Middle frontal gyrus (tissue), 1 donor: Measurements from ENCODE around the gene IFIH1.
A peak's percentile ranks its signal among the peaks of the same experiment; 100 is the strongest.

Experiments used
- DNase-seq: peaks from one replicate; pipeline ENCODE4 v3.0.0-alpha.2; 2015; ENCODE audit warnings: low spot score; ENCODE audit errors: extremely low spot score

IFIH1 gene

GRCh38 chr2:162318328-162319180 lies at the start of gene IFIH1:
IFIH1 (minus strand) TSS chr2:162318684; CDS start chr2:162318307, 377 bp downstream.
- DNase-seq, result peak; percentile 57

GRCh38 chr2:162365392-162365791 lies 46.9 kb upstream of the IFIH1 start:
- no peak for DNase-seq

GRCh38 chr2:162344617-162344950 lies 26.1 kb upstream of the IFIH1 start:
- DNase-seq, result no peak

DNA sequence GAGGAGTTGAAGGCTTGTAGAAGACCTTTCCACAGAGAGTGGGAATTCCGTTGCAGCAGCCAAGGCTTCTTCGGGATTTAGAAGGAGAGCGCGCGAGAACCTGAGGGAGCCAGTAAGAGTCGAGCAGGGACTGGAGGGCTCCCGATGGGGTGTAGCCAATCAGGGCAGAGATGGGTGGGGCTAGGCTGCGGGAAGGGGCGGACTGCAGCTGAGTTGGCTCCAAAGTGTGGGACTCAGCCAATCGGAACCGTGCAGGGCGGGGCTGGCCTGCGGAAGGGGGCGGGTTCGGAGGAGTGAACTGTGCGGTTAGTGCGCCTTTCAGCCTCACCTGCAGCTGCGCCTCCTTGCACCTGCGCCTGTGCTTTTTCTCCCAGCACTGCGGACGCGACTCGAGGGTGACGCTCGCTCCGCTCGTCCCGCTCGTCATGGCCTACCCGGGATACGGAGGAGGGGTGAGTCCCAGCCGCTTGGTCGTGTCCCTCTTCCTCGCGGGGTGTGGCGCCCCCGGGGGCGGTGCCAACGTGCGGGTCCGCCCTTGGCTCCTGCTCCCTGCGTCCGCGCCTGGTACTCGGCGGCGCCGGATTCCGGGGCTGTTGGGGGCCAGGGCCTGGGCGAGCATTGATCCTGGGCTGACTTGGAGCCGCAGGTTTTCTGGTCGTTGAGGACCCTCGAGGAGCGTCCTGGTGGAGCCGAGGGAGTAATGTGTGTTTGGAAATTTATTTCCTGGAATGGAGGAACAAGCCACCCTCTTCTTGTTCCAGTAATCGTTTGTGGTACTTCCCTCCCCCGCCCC lies 25.5 kb upstream of the IFIH1 start, which contains the start of gene GCA:
TSS of gene GCA (plus strand) at position 309 of the 793 bp plus-strand sequence. CDS start at position 426, 117 bp downstream.
- DNase-seq, result peak; percentile 94

- DNase-seq, result no peak
These were observed 25.0 kb upstream of the IFIH1 start for GRCh38 chr2:162343492-162343823.

DNA sequence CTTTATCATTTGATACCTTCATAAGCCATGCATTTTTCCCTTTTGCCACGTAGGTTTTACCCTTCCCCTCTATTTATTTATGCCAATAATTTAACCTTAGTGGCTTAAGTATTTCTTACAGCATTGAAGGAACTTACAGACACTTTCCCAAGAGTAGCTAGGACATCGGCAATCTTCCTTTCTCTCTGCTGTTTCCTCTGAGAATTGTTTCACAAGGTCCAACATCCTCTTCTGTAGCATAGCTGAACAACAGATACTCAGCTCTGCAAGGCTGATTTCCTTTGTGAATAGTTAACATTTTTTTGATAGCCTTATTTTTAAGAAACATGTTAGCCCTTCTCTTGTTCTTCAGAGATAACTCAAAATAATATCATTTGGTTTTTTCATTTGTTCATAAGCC lies 24.4 kb upstream of the IFIH1 start:
- DNase-seq, result no peak

GRCh38 chr2:162342321-162342720 lies 23.8 kb upstream of the IFIH1 start:
- DNase-seq, result no peak

- no peak for DNase-seq
These were observed 22.3 kb upstream of the IFIH1 start for GRCh38 chr2:162340822-162341221.

- DNase-seq, result no peak
These were observed 19.4 kb upstream of the IFIH1 start for GRCh38 chr2:162337868-162338267.

GRCh38 chr2:162333968-162334367 lies 15.5 kb upstream of the IFIH1 start:
- no peak for DNase-seq

GRCh38 chr2:162330881-162331280 lies 12.4 kb upstream of the IFIH1 start:
- DNase-seq, result no peak

DNA sequence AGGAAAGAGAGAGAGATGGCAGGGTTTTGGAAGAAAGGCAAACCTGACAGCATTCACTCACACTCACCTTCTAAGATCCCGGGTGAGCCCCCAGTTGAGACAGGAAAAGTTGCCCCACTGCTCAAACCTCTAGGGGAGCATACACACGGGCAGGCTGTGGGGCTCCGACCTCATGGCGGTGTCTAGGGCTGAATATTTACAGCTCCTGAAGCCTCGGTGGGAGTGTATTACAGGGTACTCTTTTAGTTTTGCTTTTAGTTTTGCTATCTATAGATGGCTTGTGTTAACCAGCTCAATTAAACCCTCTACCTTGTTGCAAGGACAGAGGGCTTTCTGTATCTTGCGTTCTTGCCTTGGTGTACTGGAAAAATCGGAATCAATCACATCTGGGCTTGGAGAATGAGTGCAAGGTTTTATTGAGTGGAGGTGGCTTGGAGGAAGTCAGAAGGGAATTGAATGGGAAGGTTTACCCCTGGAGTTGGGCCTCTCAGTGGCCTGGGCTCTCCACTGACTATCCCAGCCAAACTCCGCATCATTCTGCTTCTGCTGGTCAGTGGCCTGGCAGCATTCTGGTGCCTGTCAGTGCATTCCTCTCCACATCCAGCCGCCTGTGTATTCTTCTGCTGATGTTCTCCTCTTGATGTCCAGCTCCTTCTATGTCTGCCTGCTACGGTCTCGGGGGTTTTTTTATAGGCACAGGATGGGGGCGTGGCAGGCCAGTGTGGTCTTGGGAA lies 10.1 kb upstream of the IFIH1 start:
- no peak for DNase-seq

GRCh38 chr2:162327806-162328205 lies 9.3 kb upstream of the IFIH1 start:
- DNase-seq, result no peak

DNA sequence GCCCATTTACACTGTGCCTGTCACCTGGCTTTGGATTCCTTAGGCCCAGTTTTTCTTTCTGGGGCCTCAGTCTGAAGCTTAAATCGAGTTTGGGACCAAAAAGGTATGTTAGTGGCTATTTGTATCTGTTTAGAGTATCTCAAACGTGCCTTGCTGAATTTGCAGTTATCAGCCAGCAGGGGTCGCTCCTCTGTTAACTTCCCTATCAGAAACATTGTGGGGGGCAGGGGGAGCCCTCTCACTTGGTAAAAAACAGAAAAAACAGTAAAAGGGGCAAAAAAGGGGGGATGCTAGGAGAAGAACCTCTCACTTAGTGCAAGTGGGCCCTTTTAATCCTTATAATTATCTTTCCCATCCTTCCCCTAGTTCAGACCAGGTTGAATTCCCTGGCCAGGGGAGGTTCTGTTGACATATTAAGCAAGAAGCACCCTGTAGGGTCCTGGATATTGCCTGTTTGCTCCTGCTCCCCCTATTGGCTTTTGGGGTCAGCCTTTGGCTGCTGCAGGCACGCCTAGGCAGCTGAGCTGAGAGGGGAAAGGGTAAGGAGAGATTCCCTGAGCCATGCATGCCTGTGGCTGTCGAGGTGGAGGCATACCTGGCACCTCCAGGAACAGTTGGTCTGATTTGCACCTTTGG lies 8.8 kb upstream of the IFIH1 start:
- no peak for DNase-seq

DNA sequence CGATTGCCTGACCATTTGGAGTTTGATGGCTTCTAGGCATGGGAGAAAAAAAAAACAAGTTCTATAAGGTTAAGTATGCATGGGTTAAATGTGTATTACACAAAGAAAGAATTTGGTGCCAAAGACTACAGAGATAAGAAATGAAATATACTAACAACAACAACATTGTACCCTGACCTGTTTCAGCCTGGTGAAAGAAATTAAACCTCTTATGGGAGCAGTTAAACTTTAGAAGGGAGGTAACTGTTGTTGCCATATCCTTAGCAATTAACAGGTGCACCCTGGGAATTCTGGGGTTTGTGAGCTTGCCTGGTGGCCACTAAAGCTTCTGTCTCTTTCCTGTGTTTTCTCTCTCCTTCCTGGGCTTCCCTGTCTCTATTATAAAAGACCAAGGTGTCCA lies 6.5 kb upstream of the IFIH1 start:
- no peak for DNase-seq

GRCh38 chr2:162320864-162321517 lies 2.5 kb upstream of the IFIH1 start:
- no peak for DNase-seq

DNA sequence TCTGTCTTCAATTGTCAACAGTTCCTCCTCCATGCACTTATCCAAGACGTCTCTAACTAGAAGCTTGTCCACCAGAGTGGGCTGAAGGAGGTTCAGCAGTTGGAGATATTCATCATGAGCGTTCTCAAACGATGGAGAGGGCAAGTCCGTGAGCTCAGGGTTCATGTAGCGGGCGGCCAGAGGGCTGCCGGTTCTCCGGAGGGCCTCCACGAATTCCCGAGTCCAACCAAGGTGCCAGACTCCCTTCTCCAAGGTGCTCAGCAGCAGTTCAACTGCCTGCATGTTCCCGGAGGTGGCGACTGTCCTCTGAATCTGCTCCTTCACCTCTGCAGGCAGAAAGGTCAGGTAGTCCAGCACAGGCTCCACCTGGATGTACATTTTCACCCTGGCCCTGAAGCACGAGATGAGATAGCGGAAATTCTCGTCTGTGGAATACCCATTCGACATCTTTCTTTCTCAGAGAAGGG lies 590 bp downstream of the IFIH1 start:
- no peak for DNase-seq

DNA sequence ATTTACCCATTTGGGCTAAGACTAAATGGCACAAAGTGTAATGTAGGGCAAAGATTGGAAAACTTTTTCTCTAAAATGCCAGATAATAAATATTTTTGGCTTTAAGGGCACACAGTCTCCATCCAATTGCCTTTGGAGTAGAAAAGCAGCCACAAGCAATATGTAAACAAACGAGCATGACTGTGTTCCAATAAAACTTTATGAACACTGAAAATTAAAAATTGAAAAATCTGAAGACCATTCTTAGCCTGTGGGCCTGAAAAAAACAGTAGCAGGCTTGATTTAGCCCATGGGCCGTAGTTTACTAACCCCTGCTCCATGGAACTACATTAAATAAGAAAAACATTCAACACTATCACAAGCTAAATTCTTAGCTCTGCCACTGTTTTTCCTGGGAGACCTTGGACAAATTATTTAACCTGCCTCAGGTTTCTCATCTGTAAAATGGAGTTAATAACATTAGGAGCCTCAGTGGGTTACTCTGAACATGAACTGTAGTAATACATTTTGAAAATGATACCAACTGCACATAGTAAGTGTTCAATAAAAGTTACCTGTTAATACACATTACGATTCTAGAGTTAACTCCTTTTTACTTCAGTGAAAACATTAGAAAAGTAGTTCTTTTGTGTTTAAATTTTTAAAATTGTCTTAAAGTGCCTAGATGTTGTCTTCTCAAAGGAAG lies 1.3 kb downstream of the IFIH1 start:
- DNase-seq, result no peak

DNA sequence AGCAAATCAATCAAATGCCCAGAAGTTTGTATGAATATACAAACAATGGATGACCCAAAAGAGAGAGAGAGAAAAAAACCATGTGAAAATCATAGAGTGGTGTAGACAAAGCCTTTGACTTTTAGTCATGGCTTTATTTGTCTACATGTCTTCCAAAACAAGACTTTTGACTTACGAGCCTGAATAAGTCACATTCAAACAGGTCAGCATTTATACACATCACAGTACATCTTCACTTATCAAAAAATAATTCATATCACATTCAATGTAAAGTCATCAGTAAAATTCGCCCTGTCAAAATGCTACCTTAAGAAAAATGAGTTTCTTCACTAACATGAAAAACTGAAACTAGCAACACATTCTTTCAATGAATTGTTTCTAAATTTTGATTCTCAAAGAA lies 1.9 kb downstream of the IFIH1 start:
- DNase-seq, result no peak

DNA sequence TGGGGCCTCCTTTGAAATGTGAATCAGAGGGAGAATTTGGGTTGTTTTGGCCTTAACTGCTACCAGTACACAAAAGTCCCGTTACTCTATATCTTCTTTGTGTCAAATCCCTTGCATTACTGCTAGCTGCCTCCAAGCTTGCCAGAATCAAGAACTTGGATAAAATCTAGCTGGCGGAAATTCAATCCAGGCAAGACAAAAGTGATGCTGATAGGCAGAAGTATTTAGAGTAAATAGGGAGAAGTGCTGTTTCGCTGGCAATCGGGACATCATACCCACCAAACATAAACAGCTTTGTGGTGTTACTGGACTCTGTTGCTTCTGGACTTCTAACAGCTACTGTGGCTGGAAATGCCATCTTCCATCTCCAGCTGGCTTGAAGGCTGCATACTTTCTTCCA lies 2.5 kb downstream of the IFIH1 start:
- no peak for DNase-seq
